ENCODE results near the gene EPB42. TPM values are rescaled to one million over a fixed set of nuclear protein-coding genes. Genes with fewer than 3 reads are reported as not detected.

Gene EPB42
- total and polyA plus RNA-seq, 2 experiments from 2014 or later = not detected

GRCh38 chr15:43190178-43190577 is 30.6 kb downstream of the EPB42 start:
- Histone ChIP-seq H3K36me3 (ENCODE audit: insufficient read depth) (0 out of 2 replicates have a peak, but pooled peaks cover 6% of the 10 kb centered on the region), H3K27ac (ENCODE audit: low read depth) (no peak overlapping the region), H3K4me1 (ENCODE audit: insufficient read depth) (peaks cover 7% of the 10 kb centered on the region), H3K4me3 (no peak overlapping the region), H3K9me2 (ENCODE audit: insufficient read depth) (no peaks in the 10 kb centered on the region), H3K4me2 (no peak overlapping the region), H4K20me1 (replicated peaks; ENCODE audit: insufficient read depth) (no peaks in the 10 kb centered on the region), H3K27me3 (ENCODE audit: insufficient read depth) (no peaks in the 10 kb centered on the region), H3F3A (replicated peaks; ENCODE audit: low read depth) (0 out of 2 replicates have a peak, but pooled peaks cover 3% of the 10 kb centered on the region), H2AFZ (no peak overlapping the region), H3K79me2 (replicated peaks; ENCODE audit: insufficient read depth) (no peaks in the 10 kb centered on the region)
- Mint-ChIP-seq H3K27ac (no peak overlapping the region), H3K4me3 (no peak overlapping the region), H3K9me3 (no peaks in the 10 kb centered on the region), H3K4me1 (peaks cover 2% of the 10 kb centered on the region; the same call in 2 of the 3 replicates), H3K27me3 (ENCODE audit: insufficient read depth, low read depth, poor library complexity) (peaks cover 4% of the 10 kb centered on the region), H3K36me3 (ENCODE audit: low read depth) (peaks cover 10% of the 10 kb centered on the region; the same call in 1 of the 3 replicates)
- TF ChIP-seq NANOG (IDR thresholded peaks at IDR 0.05; ENCODE audit: borderline replicate concordance) (no peak), ZNF462 (CRISPR knock-in tag; IDR thresholded peaks at IDR 0.05) (no peak), CREB1 (CRISPR knock-in tag; IDR thresholded peaks at IDR 0.05; ENCODE audit: low read depth) (no peak), ZNF331 (CRISPR knock-in tag; IDR thresholded peaks at IDR 0.05; ENCODE audit: low read depth) (no peak), STAT1 (IDR thresholded peaks at IDR 0.05; ENCODE audit: unreplicated experiment) (no peak), ETS1 (IDR thresholded peaks at IDR 0.05) (no peak), POLR2AphosphoS5 (IDR thresholded peaks at IDR 0.05; ENCODE audit: low read depth) (no peak), REST (IDR thresholded peaks at IDR 0.05; ENCODE audit: unreplicated experiment) (no peak), CTCF (conservative IDR thresholded peaks at IDR 0.05; ENCODE audit: low read depth in 2 of 2) (no peak), EZH2phosphoT487 (IDR thresholded peaks at IDR 0.05; ENCODE audit: unreplicated experiment) (no peak), JUNB (IDR thresholded peaks at IDR 0.05; ENCODE audit: unreplicated experiment) (no peak), ZNF114 (CRISPR knock-in tag; IDR thresholded peaks at IDR 0.05) (no peak)
- DNase-seq (ENCODE audit: low spot score) = no peak
- ATAC-seq = no peak
